BJ (cell line): ENCODE data around the gene ZBED4. TPM values are rescaled to one million over a fixed set of nuclear protein-coding genes. Genes with fewer than 3 reads are reported as not detected.

Experiments used
- CTCF ChIA-PET: fragments of 350-600 bp; formaldehyde crosslinking; extraction: SDS; loops from one replicate; lab custom pipeline; 2021; ENCODE audit warnings: antibody characterized with exemption, inconsistent platforms; lab: Yijun Ruan, JAX
- POLR2A ChIA-PET: fragments of 300-600 bp; sonication (Branson Sonifier 250); formaldehyde crosslinking; extraction: SDS; loops from one replicate; lab custom pipeline; 2021; ENCODE audit warnings: antibody characterized with exemption; lab: Charles Lee
- DNase-seq: peaks from one replicate; pipeline ENCODE4 v3.0.0-alpha.2; 2011; ENCODE audit warnings: low read depth
- H3K27me3 ChIP-seq: 2 replicates; pipeline ENCODE4 v1.6.0; 2011; ENCODE audit warnings: low read length; ENCODE audit not compliant: control insufficient read depth, insufficient read depth
- H3K36me3 ChIP-seq: 2 replicates; pipeline ENCODE4 v1.5.1; 2011; ENCODE audit warnings: low read length; ENCODE audit not compliant: control insufficient read depth, insufficient read depth
- H3K4me3 ChIP-seq: 2 replicates; pipeline ENCODE4 v1.5.1; 2011; ENCODE audit warnings: low read depth, mild to moderate bottlenecking, control low read depth, low read length
- CTCF ChIP-seq: IDR thresholded peaks from 2 replicates; pipeline ENCODE4 v1.5.1; 2011; ENCODE audit warnings: low read depth, mild to moderate bottlenecking, control low read depth, inconsistent platforms, low read length, moderate library complexity; ENCODE audit not compliant: insufficient read depth
- polyA plus RNA-seq: library from polyadenylated mRNA; depleted of rRNA; stranded (reverse); fragments of >200 nt; gene quantifications from 2 replicates; pipeline ENCODE4 v1.2.3, GENCODE V29; 2011

The ZBED4 gene
- polyA plus RNA-seq, 1 experiment, result 4.5 TPM

- Histone ChIP-seq H3K36me3 (peaks cover 7% of the 10 kb centered on the region), H3K4me3 (no peak overlapping the region), H3K27me3 (no peaks in the 10 kb centered on the region)
- ChIA-PET CTCF (no interaction called here), POLR2A (no interaction called here)
- TF ChIP-seq CTCF, result no peak
- DNase-seq, result no peak
Measured at GRCh38 chr22:49893025-49893424, 39.4 kb downstream of the ZBED4 start.

GRCh38 chr22:49894322-49895054, 40.8 kb downstream of the ZBED4 start:
- H3K27me3 ChIP-seq, result no peaks in the 10 kb centered on the region
- ChIA-PET POLR2A (no interaction called here), CTCF (no interaction called here)
- no peak for TF ChIP-seq CTCF
- H3K36me3 ChIP-seq, result peaks cover 7% of the 10 kb centered on the region
- no peak for DNase-seq
- no peak overlapping the region for H3K4me3 ChIP-seq

GRCh38 chr22:49896201-49896600, 42.6 kb downstream of the ZBED4 start:
- Histone ChIP-seq H3K4me3 (no peak overlapping the region), H3K36me3 (peaks cover 9% of the 10 kb centered on the region), H3K27me3 (no peaks in the 10 kb centered on the region)
- no peak for TF ChIP-seq CTCF
- POLR2A ChIA-PET, result no interaction called here
- CTCF ChIA-PET, result no interaction called here
- DNase-seq, result no peak

GRCh38 chr22:49897015-49897684, 43.5 kb downstream of the ZBED4 start:
- no peak for DNase-seq
- ChIA-PET CTCF (no interaction called here), POLR2A (no interaction called here)
- TF ChIP-seq CTCF, result no peak
- Histone ChIP-seq H3K27me3 (no peaks in the 10 kb centered on the region), H3K36me3 (peaks cover 8% of the 10 kb centered on the region), H3K4me3 (no peak overlapping the region)

- POLR2A ChIA-PET, result no interaction called here
- CTCF ChIA-PET, result no interaction called here
- Histone ChIP-seq H3K27me3 (no peaks in the 10 kb centered on the region), H3K36me3 (peaks cover 9% of the 10 kb centered on the region), H3K4me3 (no peak overlapping the region)
- no peak for DNase-seq
- no peak for TF ChIP-seq CTCF
Measured at GRCh38 chr22:49899530-49899929, 45.9 kb downstream of the ZBED4 start.
